Measurements from ENCODE around the gene ANGPTL4. TPM values are rescaled to one million over a fixed set of nuclear protein-coding genes. Genes with fewer than 3 reads are reported as not detected.

Gene ANGPTL4
- polyA plus RNA-seq, 2 donors, result 27.2 to 126 TPM

DNA sequence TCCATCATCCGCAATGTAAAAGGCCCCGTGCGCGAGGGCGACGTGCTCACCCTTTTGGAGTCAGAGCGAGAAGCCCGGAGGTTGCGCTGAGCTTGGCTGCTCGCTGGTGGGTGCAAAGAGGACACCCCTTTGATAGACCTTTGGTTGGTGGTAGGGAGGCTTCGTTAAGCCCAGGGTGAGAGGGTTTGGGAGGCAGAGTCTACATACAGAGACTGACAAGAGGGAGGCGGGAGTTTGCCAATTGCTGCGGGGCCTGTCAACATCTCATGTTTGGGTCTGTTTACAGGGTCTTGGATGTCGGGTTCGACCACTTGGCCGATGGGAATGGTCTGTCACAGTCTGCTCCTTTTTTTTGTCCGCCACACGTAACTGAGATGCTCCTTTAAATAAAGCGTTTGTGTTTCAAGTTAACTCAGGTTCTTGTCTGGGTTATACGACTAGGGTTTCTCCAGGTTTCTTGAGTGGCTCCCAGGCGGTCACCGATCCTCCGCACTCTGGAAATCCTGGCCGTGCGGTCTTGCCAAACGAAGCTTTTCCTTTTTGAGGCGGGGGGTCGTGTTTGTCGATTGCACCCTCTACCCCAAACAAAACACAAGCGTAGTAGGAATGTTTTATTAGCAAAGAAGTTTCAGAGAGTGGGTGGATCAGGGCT is 41.8 kb upstream of the ANGPTL4 start:
- Histone ChIP-seq H3K27ac (ENCODE audit: low read depth in 2 of 2, low read length in 1 of 2) (peak overlapping the region; percentile 87 to 95), H3K36me3 (ENCODE audit: control insufficient read depth in 2 of 2, insufficient read depth in 2 of 2, low read length in 1 of 2) (peaks cover 2 to 13% of the 10 kb centered on the region in 2 donors), H3K4me1 (ENCODE audit: control insufficient read depth in 2 of 2, insufficient read depth in 2 of 2, low read length in 1 of 2) (peaks cover 2 to 13% of the 10 kb centered on the region in 2 donors), H3K9me3 (ENCODE audit: control insufficient read depth in 2 of 2, insufficient read depth in 1 of 2, low read depth in 1 of 2, low read length in 1 of 2) (peaks cover 0 to 7% of the 10 kb centered on the region in 2 donors), H3K4me3 (ENCODE audit: low read depth in 1 of 2, low read length in 2 of 2) (peak overlapping the region; percentile 91 to 94), H3K27me3 (ENCODE audit: control insufficient read depth in 1 of 2, insufficient read depth in 2 of 2, low read length in 2 of 2) (no peaks in the 10 kb centered on the region)
- WGBS, 2 donors, result 11 to 12% methylated on average over 27 to 30 of the region's 30 CpGs

DNA sequence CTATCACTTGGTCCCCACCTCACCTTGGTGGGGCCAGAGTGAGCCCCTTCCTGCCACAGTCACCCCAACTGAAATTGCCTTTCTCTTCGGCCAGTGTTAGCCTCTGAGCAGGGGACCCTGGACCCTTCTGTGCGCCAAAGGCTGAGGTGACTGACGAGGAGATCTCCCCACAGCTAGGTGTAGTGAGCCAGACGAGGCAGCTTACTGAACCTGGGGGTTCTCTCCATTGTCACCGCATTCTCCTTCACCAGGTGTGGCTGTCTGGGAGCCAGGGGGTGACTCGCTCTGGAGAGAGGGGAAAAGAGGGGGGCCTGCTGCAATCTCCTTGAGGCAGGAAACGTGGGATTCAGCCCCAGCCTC is 41.3 kb upstream of the ANGPTL4 start:
- H3K27ac ChIP-seq (ENCODE audit: low read depth in 2 of 2, low read length in 1 of 2), result peak overlapping the region in 1 of 2 donors; percentile 33
- peaks cover 2 to 13% of the 10 kb centered on the region in 2 donors for H3K4me1 ChIP-seq (ENCODE audit: control insufficient read depth in 2 of 2, insufficient read depth in 2 of 2, low read length in 1 of 2)
- H3K27me3 ChIP-seq (ENCODE audit: control insufficient read depth in 1 of 2, insufficient read depth in 2 of 2, low read length in 2 of 2), result no peaks in the 10 kb centered on the region
- H3K9me3 ChIP-seq (ENCODE audit: control insufficient read depth in 2 of 2, insufficient read depth in 1 of 2, low read depth in 1 of 2, low read length in 1 of 2), result peaks cover 0 to 8% of the 10 kb centered on the region in 2 donors
- 47 to 55% methylated on average over 7 of the region's 7 CpGs for WGBS, 2 donors
- peaks cover 2 to 13% of the 10 kb centered on the region in 2 donors for H3K36me3 ChIP-seq (ENCODE audit: control insufficient read depth in 2 of 2, insufficient read depth in 2 of 2, low read length in 1 of 2)
- H3K4me3 ChIP-seq (ENCODE audit: low read depth in 1 of 2, low read length in 2 of 2), result peak overlapping the region; percentile 91 to 94

DNA sequence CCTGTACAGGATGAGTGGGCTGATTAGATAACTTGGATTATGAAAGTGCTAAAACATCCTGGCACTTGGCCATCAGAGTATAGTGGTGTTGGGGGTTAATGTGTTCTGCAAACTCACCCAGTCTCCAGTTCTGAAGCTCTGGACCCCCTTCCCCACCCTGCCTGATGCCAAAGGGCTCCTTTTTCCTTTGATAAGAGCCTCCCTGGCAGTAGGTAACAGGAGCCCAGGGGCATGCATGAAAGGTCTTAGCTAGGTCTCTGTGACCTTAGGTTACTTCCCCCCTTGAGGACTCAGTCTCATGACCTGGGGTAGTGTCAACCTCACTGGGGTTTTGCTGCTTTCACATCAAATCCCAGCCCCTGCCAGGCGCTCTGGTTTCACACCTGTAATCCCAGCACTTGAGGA is 40.2 kb upstream of the ANGPTL4 start:
- Histone ChIP-seq H3K4me1 (ENCODE audit: control insufficient read depth in 2 of 2, insufficient read depth in 2 of 2, low read length in 1 of 2) (peaks cover 2 to 13% of the 10 kb centered on the region in 2 donors), H3K9me3 (ENCODE audit: control insufficient read depth in 2 of 2, insufficient read depth in 1 of 2, low read depth in 1 of 2, low read length in 1 of 2) (peaks cover 0 to 8% of the 10 kb centered on the region in 2 donors), H3K36me3 (ENCODE audit: control insufficient read depth in 2 of 2, insufficient read depth in 2 of 2, low read length in 1 of 2) (peaks cover 2 to 13% of the 10 kb centered on the region in 2 donors), H3K4me3 (ENCODE audit: low read depth in 1 of 2, low read length in 2 of 2) (no peak overlapping the region), H3K27ac (ENCODE audit: low read depth in 2 of 2, low read length in 1 of 2) (no peak overlapping the region), H3K27me3 (ENCODE audit: control insufficient read depth in 1 of 2, insufficient read depth in 2 of 2, low read length in 2 of 2) (no peaks in the 10 kb centered on the region)
- WGBS, 2 donors, result 90 to 93% methylated on average over 1 of the region's 1 CpG

DNA sequence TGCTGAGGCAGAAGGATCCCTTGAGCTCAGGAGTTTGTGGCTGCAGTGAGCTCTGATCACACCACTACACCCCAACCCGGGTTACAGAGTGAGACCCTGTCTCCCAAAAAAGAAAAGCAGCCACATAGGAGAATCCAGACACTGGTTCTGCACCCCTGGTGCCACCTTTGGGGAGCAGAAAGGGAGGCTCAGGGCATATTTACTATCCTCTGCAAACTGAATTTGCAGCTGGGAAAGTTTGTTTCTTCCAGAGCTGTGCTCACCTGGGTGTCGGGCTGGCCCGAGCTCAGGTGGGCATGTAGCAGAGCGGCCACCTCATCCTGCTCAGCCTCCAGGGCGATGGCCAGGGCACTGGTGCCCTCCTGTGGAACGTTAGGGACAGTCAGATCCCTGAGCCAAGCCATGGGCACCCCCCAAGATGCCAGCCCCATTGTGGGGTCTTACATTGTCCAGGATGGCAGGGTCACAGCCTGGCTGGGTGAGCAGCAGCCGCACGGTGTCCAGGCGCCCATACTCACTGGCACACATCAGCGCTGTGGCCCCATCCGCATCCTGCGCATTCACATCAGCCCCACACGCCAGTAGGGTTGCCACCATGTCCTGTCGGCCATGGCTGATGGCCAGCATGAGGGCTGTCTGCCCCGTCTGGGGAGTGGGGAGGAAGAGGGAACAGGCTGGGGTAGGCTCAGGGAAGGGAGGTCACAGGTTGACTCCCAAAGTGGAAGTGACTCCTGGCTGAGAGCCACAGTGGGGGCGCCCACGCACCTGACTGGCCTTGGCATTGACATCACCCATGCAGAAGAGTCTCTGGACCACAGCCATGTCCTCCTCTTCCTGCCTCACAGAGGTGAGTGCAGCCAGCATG is 39.5 kb upstream of the ANGPTL4 start:
- Histone ChIP-seq H3K27ac (ENCODE audit: low read depth in 2 of 2, low read length in 1 of 2) (no peak overlapping the region), H3K27me3 (ENCODE audit: control insufficient read depth in 1 of 2, insufficient read depth in 2 of 2, low read length in 2 of 2) (no peaks in the 10 kb centered on the region), H3K36me3 (ENCODE audit: control insufficient read depth in 2 of 2, insufficient read depth in 2 of 2, low read length in 1 of 2) (peaks cover 2 to 13% of the 10 kb centered on the region in 2 donors), H3K4me3 (ENCODE audit: low read depth in 1 of 2, low read length in 2 of 2) (no peak overlapping the region), H3K9me3 (ENCODE audit: control insufficient read depth in 2 of 2, insufficient read depth in 1 of 2, low read depth in 1 of 2, low read length in 1 of 2) (peaks cover 0 to 8% of the 10 kb centered on the region in 2 donors), H3K4me1 (ENCODE audit: control insufficient read depth in 2 of 2, insufficient read depth in 2 of 2, low read length in 1 of 2) (peaks cover 2 to 13% of the 10 kb centered on the region in 2 donors)
- WGBS, 2 donors, result 63 to 70% methylated on average over 17 of the region's 17 CpGs

DNA sequence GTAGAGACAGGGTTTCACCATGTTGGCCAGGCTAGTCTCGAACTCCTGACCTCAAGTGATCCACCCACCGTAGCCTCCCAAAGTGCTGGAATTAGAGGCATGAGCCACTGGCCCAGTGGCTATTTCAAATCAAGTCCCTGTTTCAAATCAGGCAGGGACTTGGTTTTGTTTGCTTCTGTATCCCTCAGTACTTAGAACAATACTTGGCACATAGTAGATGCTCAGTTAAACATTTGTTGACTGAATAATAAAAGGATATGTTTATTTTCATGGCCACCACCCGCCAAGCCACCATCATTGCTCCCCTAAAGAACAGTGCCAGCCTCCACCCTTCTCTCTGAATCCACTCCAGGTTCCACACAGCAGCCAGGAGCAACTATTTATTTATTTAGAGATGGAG is 38.5 kb upstream of the ANGPTL4 start:
- peaks cover 2 to 13% of the 10 kb centered on the region in 2 donors for H3K4me1 ChIP-seq (ENCODE audit: control insufficient read depth in 2 of 2, insufficient read depth in 2 of 2, low read length in 1 of 2)
- peaks cover 0 to 8% of the 10 kb centered on the region in 2 donors for H3K9me3 ChIP-seq (ENCODE audit: control insufficient read depth in 2 of 2, insufficient read depth in 1 of 2, low read depth in 1 of 2, low read length in 1 of 2)
- peaks cover 2 to 13% of the 10 kb centered on the region in 2 donors for H3K36me3 ChIP-seq (ENCODE audit: control insufficient read depth in 2 of 2, insufficient read depth in 2 of 2, low read length in 1 of 2)
- no peaks in the 10 kb centered on the region for H3K27me3 ChIP-seq (ENCODE audit: control insufficient read depth in 1 of 2, insufficient read depth in 2 of 2, low read length in 2 of 2)
- no peak overlapping the region for H3K27ac ChIP-seq (ENCODE audit: low read depth in 2 of 2, low read length in 1 of 2)
- no peak overlapping the region for H3K4me3 ChIP-seq (ENCODE audit: low read depth in 1 of 2, low read length in 2 of 2)
- WGBS, 2 donors, result 85 to 96% methylated on average over 3 of the region's 3 CpGs

DNA sequence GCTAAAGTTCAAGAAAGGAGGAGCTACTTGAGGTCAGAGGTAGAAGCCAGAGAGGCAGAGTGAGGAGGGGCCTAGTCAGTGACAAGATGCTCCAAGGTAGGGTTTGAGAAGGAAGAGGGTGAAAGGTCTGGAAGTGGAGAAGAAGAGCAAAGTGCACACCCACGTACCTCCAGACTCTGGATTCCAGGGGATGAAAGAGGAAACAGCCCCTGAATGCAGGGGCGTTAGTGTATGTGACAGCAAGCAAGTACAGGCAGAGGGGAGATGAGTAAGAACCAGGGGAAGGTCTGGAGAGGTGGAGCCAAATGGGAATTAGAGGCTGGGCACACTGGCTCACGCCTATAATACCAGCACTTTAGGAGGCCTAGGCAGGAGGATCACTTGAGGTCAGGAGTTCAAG is 34.0 kb upstream of the ANGPTL4 start:
- peaks cover 3 to 10% of the 10 kb centered on the region in 2 donors for H3K4me1 ChIP-seq (ENCODE audit: control insufficient read depth in 2 of 2, insufficient read depth in 2 of 2, low read length in 1 of 2)
- no peaks in the 10 kb centered on the region for H3K36me3 ChIP-seq (ENCODE audit: control insufficient read depth in 2 of 2, insufficient read depth in 2 of 2, low read length in 1 of 2)
- H3K27me3 ChIP-seq (ENCODE audit: control insufficient read depth in 1 of 2, insufficient read depth in 2 of 2, low read length in 2 of 2), result peaks cover 0 to 8% of the 10 kb centered on the region in 2 donors
- no peak overlapping the region for H3K27ac ChIP-seq (ENCODE audit: low read depth in 2 of 2, low read length in 1 of 2)
- no peak overlapping the region for H3K4me3 ChIP-seq (ENCODE audit: low read depth in 1 of 2, low read length in 2 of 2)
- peaks cover 0 to 5% of the 10 kb centered on the region in 2 donors for H3K9me3 ChIP-seq (ENCODE audit: control insufficient read depth in 2 of 2, insufficient read depth in 1 of 2, low read depth in 1 of 2, low read length in 1 of 2)
- WGBS, 2 donors, result 44 to 71% methylated on average over 3 of the region's 3 CpGs

- H3K36me3 ChIP-seq (ENCODE audit: control insufficient read depth in 2 of 2, insufficient read depth in 2 of 2, low read length in 1 of 2), result no peaks in the 10 kb centered on the region
- WGBS, 2 donors, result 75 to 80% methylated on average over 8 of the region's 8 CpGs
- peaks cover 0 to 8% of the 10 kb centered on the region in 2 donors for H3K27me3 ChIP-seq (ENCODE audit: control insufficient read depth in 1 of 2, insufficient read depth in 2 of 2, low read length in 2 of 2)
- H3K4me1 ChIP-seq (ENCODE audit: control insufficient read depth in 2 of 2, insufficient read depth in 2 of 2, low read length in 1 of 2), result peaks cover 3 to 14% of the 10 kb centered on the region in 2 donors
- no peak overlapping the region for H3K4me3 ChIP-seq (ENCODE audit: low read depth in 1 of 2, low read length in 2 of 2)
- H3K27ac ChIP-seq (ENCODE audit: low read depth in 2 of 2, low read length in 1 of 2), result no peak overlapping the region
- H3K9me3 ChIP-seq (ENCODE audit: control insufficient read depth in 2 of 2, insufficient read depth in 1 of 2, low read depth in 1 of 2, low read length in 1 of 2), result peaks cover 0 to 5% of the 10 kb centered on the region in 2 donors
These were observed 32.6 kb upstream of the ANGPTL4 start for GRCh38 chr19:8331263-8331845.

DNA sequence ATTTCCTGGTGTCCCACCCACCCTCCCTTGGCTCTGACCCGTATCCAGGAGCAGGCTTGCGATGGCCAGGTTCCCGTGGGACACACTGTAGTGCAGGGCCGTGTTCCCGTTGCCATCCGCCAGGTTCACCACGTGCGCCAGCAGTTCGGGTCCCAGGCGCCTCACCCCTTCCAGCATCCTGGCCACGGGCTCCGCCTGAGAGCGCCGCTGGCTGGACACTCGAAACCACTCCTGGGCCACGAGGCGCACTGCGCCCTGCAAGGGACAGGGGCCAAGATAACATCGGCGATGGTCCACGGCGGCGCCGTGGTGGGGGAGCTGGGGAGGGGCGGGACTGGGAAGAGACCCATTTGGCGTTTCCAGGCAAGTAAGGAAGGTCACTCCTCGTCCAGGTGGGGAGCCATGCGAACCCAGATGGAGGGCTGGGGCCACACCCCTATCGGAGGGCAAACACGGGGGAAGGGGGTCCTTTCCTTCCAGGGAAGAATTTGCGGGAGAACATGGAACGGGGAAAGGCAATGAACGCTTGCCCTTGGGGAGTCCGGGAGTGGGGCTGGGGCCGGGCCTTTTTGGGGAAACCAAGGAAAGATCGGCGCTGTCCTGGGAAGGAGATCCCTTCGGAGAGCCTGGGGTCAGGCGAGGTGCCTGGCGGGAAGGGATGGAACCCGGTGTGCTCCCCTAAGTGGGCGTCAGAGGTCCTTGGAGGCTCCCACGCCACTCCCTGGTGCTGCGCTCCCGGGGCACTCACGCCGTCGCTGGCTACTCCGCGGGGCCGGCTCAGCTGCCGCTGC is 30.8 kb upstream of the ANGPTL4 start:
- no peak overlapping the region for H3K4me3 ChIP-seq (ENCODE audit: low read depth in 1 of 2, low read length in 2 of 2)
- WGBS, 2 donors, result 20 to 23% methylated on average over 52 of the region's 52 CpGs
- peaks cover 5 to 14% of the 10 kb centered on the region in 2 donors for H3K4me1 ChIP-seq (ENCODE audit: control insufficient read depth in 2 of 2, insufficient read depth in 2 of 2, low read length in 1 of 2)
- H3K27ac ChIP-seq (ENCODE audit: low read depth in 2 of 2, low read length in 1 of 2), result no peak overlapping the region
- peaks cover 0 to 8% of the 10 kb centered on the region in 2 donors for H3K27me3 ChIP-seq (ENCODE audit: control insufficient read depth in 1 of 2, insufficient read depth in 2 of 2, low read length in 2 of 2)
- H3K9me3 ChIP-seq (ENCODE audit: control insufficient read depth in 2 of 2, insufficient read depth in 1 of 2, low read depth in 1 of 2, low read length in 1 of 2), result no peaks in the 10 kb centered on the region
- no peaks in the 10 kb centered on the region for H3K36me3 ChIP-seq (ENCODE audit: control insufficient read depth in 2 of 2, insufficient read depth in 2 of 2, low read length in 1 of 2)
